Peyer's patch (tissue), 4 donors: Measurements from ENCODE around the gene TBX1.

Source experiments
- POLR2A ChIP-seq, 2 donors: fragments of 450-650 bp; IDR thresholded peaks; one replicate each; pipeline ENCODE4 v1.5.1; 2017; ENCODE audit warnings: antibody characterized with exemption in 2 of 2, mild to moderate bottlenecking in 2 of 2, moderate library complexity in 2 of 2
- TF ChIP-seq, protein P1 (sequence below), 6 experiments: fragments of 450-650 bp in 4 of 6; fragments of 200-600 bp in 2 of 6; sonication (generic) in 1 of 6; IDR thresholded peaks; one replicate each; pipeline ENCODE4 v1.5.1; 2017 to 2019; ENCODE audit warnings: antibody characterized with exemption in 6 of 6, mild to moderate bottlenecking in 3 of 6, moderate library complexity in 1 of 6

DNA sequence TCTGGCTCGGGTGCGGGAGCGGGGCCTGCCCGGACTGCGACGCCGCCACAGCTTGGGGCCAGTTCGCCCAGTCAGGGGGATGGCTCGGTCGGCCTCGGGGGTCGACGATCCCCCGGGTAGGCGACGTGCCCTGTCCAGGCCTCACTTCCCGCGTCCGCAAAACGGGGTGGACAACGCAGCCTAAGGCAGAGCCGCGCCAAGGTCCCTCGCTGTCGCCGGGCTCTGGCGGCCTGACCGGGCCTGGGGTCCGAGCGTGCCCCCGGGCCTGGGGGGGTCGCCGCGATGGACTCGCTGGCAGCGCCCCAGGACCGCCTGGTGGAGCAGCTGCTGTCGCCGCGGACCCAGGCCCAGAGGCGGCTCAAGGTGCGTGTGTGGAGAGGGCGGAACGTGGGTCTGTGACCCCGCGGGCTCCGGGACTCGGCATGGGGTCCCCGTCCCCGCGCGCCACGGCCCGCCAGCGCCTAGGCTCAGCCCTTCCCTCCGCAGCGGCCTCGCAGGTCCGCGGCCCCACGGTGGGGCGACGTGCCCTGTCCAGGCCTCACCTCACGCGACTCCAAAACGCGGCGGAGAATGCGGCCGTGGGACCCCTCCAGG is 42.0 kb upstream of the TBX1 start:
- TF ChIP-seq, protein P1, sequence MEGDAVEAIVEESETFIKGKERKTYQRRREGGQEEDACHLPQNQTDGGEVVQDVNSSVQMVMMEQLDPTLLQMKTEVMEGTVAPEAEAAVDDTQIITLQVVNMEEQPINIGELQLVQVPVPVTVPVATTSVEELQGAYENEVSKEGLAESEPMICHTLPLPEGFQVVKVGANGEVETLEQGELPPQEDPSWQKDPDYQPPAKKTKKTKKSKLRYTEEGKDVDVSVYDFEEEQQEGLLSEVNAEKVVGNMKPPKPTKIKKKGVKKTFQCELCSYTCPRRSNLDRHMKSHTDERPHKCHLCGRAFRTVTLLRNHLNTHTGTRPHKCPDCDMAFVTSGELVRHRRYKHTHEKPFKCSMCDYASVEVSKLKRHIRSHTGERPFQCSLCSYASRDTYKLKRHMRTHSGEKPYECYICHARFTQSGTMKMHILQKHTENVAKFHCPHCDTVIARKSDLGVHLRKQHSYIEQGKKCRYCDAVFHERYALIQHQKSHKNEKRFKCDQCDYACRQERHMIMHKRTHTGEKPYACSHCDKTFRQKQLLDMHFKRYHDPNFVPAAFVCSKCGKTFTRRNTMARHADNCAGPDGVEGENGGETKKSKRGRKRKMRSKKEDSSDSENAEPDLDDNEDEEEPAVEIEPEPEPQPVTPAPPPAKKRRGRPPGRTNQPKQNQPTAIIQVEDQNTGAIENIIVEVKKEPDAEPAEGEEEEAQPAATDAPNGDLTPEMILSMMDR (IDR thresholded peaks at IDR 0.05) = no peak
- TF ChIP-seq POLR2A (IDR thresholded peaks at IDR 0.05) = no peak
